HuH-7.5 (cell line): ENCODE data around the gene SEMA3C.

ENCODE experiments used
- DNase-seq: peaks from one replicate; pipeline ENCODE4 v3.0.0; 2011; ENCODE audit warnings: low spot score

The SEMA3C gene

GRCh38 chr7:80734011-80734410, 184.8 kb downstream of the SEMA3C start:
- DNase-seq, result no peak

GRCh38 chr7:80733333-80733915, 185.4 kb downstream of the SEMA3C start:
- no peak for DNase-seq

DNA sequence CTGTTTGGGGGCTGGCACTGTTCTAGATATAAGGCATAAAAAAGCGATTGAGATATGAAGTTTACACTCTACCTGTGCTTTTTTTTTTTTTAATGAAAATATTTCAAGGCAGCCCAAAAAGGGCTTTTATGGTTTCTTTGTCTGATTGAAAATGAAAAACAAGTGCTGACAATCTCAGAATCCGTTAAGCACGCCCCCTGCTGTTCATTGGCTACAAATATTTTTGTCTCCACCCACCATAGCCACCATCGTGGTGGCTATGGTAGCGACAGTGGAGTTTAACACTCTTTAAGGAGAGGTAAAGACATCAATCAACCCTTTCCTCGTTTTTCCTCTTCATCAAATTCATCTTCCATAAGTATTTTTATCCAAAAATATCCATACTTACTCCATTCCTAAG, 186.2 kb downstream of the SEMA3C start:
- no peak for DNase-seq

GRCh38 chr7:80731281-80731680, 187.6 kb downstream of the SEMA3C start:
- no peak for DNase-seq

GRCh38 chr7:80729591-80730320, 189.1 kb downstream of the SEMA3C start:
- DNase-seq, result no peak

GRCh38 chr7:80726666-80727065, 192.2 kb downstream of the SEMA3C start:
- DNase-seq, result no peak

DNA sequence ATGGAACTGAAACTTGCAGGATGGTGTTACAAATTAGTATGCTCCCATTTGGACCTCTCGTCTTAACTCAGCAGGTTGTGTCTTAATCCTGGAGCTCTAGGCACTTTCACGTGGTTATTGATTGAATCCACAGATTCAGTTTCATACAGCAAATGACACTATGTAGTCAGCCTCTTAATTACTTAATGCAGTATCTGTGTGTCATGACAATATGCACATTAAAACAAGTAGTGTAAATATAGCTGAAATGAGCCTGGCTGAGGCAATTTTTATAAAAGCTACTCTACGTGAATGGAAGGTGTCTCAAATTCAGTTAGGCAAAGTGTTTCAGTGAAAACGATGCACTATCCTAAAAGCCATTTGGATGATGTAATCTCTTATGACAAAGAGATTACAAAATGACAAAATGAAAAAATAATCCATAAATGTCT, 193.7 kb downstream of the SEMA3C start:
- DNase-seq, result no peak

DNA sequence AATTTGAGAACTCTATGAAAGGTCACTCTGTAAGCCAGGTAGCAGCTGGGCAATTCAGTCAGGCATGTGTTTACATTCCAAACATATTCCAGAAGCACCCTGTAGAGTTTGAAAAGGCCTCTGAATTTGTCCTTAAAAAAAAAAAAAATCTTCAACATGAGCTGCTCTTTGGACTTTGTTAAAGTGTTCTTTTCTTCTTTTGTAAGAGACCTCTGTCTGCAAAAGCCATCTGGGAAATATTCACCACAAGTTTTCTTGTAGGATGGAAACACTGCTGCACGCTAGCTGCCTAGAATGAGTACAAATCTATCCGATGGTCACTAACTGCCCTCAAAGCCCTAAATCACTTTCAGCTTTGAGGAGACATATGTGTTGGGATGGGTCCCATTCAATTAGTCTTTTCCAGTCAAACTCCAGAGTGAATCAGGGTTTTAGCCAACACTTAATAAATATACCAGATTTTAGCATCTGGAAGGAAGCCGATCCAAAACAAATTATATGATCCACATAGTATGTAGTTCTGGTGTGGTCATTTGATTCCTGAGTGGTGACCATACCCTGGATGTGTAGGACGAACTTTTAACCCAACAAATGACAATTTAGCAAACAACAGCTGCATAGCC, 194.5 kb downstream of the SEMA3C start:
- no peak for DNase-seq

GRCh38 chr7:80722616-80723195, 196.1 kb downstream of the SEMA3C start:
- DNase-seq, result no peak

GRCh38 chr7:80721883-80722615, 196.8 kb downstream of the SEMA3C start:
- no peak for DNase-seq

GRCh38 chr7:80720146-80720545, 198.7 kb downstream of the SEMA3C start:
- no peak for DNase-seq

GRCh38 chr7:80719261-80719660, 199.6 kb downstream of the SEMA3C start:
- no peak for DNase-seq

GRCh38 chr7:80711531-80711930, 207.3 kb downstream of the SEMA3C start:
- DNase-seq, result no peak

GRCh38 chr7:80708123-80708522, 210.7 kb downstream of the SEMA3C start:
- DNase-seq, result no peak

- no peak for DNase-seq
These were observed 211.5 kb downstream of the SEMA3C start for GRCh38 chr7:80707318-80707717.

DNA sequence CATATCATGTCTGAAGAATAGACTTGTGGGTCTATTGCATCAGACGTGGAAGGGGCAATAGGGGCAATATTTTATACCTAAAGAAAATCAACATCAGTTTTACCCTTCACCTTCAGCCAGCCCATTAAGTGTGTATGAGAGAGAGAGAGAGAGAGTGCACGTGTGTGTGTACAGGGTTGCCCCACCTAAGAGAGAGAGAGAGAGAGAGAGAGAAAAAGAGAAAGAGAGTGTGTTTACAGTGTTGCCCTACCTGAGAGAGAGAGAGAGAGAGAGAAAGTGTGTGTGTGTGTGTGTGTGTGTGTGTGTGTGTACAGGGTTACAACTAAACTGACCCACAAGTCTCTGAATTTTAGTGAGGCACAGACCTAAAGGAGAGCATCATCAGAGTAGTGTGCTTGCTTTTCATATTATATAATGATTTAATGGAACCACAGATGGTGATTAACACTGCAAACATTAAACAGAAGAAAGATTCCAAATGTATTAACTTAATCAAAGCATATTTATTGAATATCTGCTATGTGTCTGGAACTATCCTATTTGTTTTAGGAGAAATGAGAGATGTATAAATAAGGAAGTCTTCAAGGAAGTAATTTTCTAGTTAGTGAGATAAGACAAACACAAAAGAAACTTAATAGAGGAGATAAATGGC, 213.6 kb downstream of the SEMA3C start:
- DNase-seq, result no peak

DNA sequence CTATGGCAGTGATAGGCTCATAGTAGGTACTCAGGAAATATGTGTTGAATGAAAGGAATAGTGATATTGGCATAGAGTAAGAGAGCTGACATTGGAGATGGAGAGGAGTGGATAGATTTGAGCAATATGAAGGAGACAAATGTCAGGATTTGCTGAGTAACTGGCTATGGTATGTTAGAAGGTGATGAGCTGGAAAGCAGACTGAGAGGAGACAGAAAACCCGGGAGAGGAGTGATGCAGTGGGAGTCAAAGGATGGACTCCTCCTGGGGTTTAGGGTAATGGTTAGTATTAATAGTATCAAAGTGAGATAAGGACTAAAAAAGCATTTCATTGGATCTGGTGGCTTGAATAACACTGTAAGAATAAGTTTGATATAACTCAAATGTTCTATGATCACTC, 215.6 kb downstream of the SEMA3C start:
- DNase-seq, result no peak

DNA sequence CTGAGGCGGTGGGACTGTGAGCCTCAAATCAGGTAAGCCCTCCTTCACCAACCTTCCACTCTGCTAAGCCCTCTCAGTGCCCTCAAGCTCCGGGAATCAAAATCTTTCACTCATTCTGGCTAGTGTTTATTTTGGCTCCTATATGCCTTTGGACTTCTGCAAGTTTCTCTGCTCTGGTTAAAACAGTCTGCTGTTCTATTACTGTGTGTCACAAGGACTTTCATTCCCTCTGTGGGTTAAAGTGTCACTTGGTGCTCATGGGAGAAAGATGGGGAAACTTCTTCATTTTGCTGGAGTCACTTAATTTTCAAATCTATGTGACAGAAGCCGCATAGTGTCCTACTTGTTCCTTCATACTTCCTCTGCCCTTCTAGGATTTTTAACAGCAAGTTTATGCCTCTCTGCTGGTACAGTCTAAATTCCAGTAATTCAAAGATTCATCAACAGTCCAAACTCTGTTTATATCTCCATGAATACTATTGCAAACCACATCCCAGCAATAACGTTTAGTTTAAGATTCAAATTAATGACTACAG, 219.1 kb downstream of the SEMA3C start:
- DNase-seq, result no peak

DNA sequence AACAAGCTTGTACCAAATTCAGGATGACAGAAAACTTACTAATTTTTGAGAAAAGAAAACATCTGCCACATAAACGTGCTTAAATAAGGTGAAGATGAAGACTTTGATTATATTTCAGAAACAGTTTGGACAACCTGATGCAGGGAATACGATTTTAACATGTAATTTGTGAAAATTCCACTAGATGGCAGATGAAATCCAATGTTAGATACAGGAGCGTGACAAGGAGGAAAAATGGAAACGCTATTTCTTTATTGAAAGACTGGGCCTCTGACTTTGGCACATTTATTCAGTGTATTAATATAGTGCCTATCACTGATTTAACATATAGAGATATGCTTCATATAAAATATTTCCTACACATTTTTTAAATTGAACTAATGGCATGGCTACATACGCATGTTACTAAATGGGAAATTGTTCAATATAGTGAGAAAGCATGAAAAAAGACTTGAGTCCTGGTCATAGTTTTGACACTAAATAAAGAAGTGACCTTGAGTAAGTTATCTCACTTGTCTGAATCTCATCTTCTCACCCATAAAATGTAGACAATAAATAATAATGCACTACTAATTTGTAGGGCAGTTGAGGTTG, 219.7 kb downstream of the SEMA3C start:
- DNase-seq, result no peak
